Tibial artery (tissue), 4 donors: ENCODE measurements around the gene GOT2.
"Not testable (repeated sequence)": the region's sequence is repeated elsewhere in the genome, so short reads cannot be mapped to it uniquely, and the experiment has no call there.

Experiments used
- DNase-seq, 2 donors: peaks; one replicate each; pipeline ENCODE4 v3.0.0-alpha.2; 2019
- H3K27ac ChIP-seq, 2 donors: fragments of 200-600 bp; sonication (generic) in 1 of 2; 1 replicate in 1 of 2; 2 replicates in 1 of 2; pipeline ENCODE4 v1.5.1; 2018 to 2019; ENCODE audit warnings: mild to moderate bottlenecking in 1 of 2
- H3K27me3 ChIP-seq, 2 donors: fragments of 200-600 bp; sonication (generic) in 1 of 2; one replicate each; pipeline versions ENCODE4 v1.5.1 to v1.6.0; 2016 to 2019
- H3K36me3 ChIP-seq, 3 donors: fragments of 200-600 bp; sonication (generic) in 2 of 3; one replicate each; pipeline ENCODE4 v1.5.1; 2016 to 2019; ENCODE audit warnings: mild to moderate bottlenecking in 2 of 3
- H3K4me1 ChIP-seq, 4 donors: fragments of 200-600 bp; sonication (generic) in 2 of 4; 1 replicate in 3 of 4; 2 replicates in 1 of 4; pipeline ENCODE4 v1.5.1; 2016 to 2019
- H3K4me3 ChIP-seq, 2 donors: fragments of 200-600 bp; sonication (generic) in 1 of 2; 1 replicate in 1 of 2; 2 replicates in 1 of 2; pipeline ENCODE4 v1.5.1; 2018 to 2019; ENCODE audit warnings: mild to moderate bottlenecking in 2 of 2
- H3K9me3 ChIP-seq, 3 donors: fragments of 200-600 bp; sonication (generic) in 1 of 3; one replicate each; pipeline ENCODE4 v1.5.1; 2016 to 2019
- intact Hi-C: fragments of 100-400 bp; cut with DNase I; formaldehyde crosslinking; loops from one replicate; pipeline ENCODE4 v1.15.0; 2023; ENCODE audit warnings: low total_unique reads
- TF ChIP-seq, protein P1 (sequence below), 2 experiments: fragments of 200-600 bp in 1 of 2; fragments of 450-650 bp in 1 of 2; IDR thresholded peaks; one replicate each; pipeline ENCODE4 v1.5.1; 2017 to 2019; ENCODE audit warnings: antibody characterized with exemption in 2 of 2, mild to moderate bottlenecking in 1 of 2, moderate library complexity in 1 of 2

GOT2 gene

DNA sequence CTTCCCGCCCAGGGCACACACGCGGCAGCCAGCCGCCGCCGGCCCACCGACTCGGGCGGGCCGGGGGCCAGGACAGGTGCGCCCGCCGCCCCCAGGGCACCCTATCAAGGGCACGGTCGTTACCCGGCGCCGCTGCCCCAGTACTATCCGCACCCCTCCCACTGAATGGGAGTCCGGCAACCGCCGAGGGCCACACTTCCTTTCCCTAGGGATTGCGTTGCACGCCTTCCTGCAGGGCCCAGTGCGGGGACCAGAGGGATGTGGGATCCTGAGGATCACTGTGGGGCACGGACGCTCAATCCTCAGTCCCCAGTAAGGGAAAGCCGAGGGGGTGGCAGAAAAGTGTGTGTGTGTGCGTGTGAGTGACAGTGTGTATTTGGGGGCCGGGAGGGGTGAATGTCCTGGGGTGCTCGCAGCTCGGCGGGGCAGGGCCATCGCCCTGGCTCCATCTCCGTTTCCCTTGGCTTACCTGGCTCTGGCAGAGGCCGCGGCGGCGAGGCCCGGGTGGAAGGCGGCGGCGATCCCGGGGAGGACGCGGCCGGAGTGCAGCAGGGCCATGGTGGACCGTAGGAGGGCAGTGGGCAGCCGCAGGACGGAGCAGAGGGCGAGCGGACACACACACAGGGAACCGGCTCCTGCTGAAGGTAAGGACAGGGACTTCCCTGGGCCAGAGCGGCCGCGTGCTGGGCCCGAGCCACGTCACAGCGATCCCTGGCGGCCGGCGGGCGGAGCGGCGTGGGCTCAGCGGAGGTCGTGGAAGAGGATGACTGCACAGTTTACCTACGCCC lies at the start of gene GOT2:
GOT2 (minus strand) TSS at position 646 of the 788 bp plus-strand sequence; CDS start at position 558, 88 bp downstream.
- Histone ChIP-seq H3K27me3 (no peaks in the 10 kb centered on the region), H3K27ac (peak within 1 kb of the TSS; percentile 63 to 79), H3K9me3 (no peaks in the 10 kb centered on the region), H3K36me3 (no peaks in the 10 kb centered on the region), H3K4me3 (peak within 1 kb of the TSS; percentile 80 to 89), H3K4me1 (peaks cover 0 to 28% (median 18%) of the 10 kb centered on the region in 4 donors)
- peak; percentile 68 to 83 for DNase-seq
- TF ChIP-seq, protein P1, sequence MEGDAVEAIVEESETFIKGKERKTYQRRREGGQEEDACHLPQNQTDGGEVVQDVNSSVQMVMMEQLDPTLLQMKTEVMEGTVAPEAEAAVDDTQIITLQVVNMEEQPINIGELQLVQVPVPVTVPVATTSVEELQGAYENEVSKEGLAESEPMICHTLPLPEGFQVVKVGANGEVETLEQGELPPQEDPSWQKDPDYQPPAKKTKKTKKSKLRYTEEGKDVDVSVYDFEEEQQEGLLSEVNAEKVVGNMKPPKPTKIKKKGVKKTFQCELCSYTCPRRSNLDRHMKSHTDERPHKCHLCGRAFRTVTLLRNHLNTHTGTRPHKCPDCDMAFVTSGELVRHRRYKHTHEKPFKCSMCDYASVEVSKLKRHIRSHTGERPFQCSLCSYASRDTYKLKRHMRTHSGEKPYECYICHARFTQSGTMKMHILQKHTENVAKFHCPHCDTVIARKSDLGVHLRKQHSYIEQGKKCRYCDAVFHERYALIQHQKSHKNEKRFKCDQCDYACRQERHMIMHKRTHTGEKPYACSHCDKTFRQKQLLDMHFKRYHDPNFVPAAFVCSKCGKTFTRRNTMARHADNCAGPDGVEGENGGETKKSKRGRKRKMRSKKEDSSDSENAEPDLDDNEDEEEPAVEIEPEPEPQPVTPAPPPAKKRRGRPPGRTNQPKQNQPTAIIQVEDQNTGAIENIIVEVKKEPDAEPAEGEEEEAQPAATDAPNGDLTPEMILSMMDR (IDR thresholded peaks at IDR 0.05), result peak; percentile 65 to 89
- intact Hi-C loops, result no loop called here

DNA sequence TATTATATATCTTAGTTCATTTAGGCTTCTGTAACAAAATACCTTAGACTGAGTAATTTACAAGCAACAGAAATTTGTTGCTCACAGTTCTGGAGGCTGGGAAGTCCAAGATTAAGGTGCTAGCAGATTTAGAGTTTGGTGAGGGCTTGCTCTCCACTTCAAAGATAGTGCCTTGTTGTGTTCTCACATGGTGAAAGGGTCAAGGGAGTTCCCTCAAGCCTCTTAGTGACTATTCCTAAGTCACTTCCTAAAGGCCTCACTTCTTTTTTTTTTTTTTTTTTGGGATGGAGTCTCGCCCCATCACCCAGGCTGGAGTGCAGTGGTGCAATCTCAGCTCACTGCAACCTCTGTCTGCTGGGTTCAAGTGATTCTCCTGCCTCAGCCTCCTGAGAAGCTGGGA lies 45.2 kb upstream of the GOT2 start:
- DNase-seq, H3K9me3 ChIP-seq, H3K4me1 ChIP-seq, H3K4me3 ChIP-seq, H3K27me3 ChIP-seq, H3K36me3 ChIP-seq, intact Hi-C loops, H3K27ac ChIP-seq: not testable (repeated sequence)

DNA sequence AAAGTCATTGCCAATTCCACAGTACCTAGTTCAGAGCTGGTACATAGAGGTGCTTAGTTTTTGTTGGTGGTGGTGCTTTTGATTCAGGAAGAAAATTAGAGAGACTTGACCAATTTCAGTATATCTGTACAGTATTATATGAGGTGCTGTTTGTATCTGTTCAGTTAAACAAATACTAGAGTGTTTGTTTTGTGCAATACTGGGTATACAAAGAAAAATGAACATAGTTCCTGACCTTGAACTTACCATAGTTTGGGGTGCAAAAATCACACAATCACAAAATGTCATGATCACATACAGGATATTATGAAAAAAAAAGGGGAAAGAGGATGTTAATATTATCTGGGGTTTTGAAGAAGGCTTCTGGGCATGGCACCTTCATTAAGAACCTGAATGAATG lies 39.8 kb upstream of the GOT2 start:
- H3K4me3 ChIP-seq, result no peak overlapping the region
- TF ChIP-seq, protein P1 (IDR thresholded peaks at IDR 0.05), result no peak
- H3K9me3 ChIP-seq, result no peaks in the 10 kb centered on the region
- DNase-seq, result no peak
- no peaks in the 10 kb centered on the region for H3K36me3 ChIP-seq
- no peaks in the 10 kb centered on the region for H3K4me1 ChIP-seq
- intact Hi-C loops, result no loop called here
- H3K27ac ChIP-seq, result no peak overlapping the region
- H3K27me3 ChIP-seq, result no peaks in the 10 kb centered on the region

DNA sequence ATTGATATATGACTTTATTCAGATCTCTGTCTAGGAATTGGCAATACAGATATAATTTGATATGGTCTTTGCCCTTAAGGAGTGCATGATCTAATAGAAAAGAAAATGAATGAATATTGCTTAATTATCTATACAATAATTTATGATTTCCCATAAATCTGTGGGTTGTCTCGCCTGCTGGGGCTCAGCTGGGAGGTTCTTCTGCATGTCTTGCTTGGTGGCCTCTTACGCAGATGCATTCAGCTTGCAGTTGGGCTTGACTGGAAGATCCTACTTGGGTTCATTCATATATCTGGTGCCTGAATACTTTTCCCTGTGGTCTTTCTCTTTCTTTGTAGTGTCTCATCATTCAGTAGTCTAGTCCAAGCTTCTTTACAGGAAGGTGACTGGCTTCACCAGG lies 34.0 kb upstream of the GOT2 start:
- DNase-seq, result no peak
- intact Hi-C loops, result no loop called here
- no peaks in the 10 kb centered on the region for H3K9me3 ChIP-seq
- no peak overlapping the region for H3K27ac ChIP-seq
- no peak overlapping the region for H3K4me3 ChIP-seq
- no peaks in the 10 kb centered on the region for H3K4me1 ChIP-seq
- no peaks in the 10 kb centered on the region for H3K36me3 ChIP-seq
- TF ChIP-seq, protein P1 (IDR thresholded peaks at IDR 0.05), result no peak
- peaks cover 0 to 7% of the 10 kb centered on the region in 2 donors for H3K27me3 ChIP-seq

DNA sequence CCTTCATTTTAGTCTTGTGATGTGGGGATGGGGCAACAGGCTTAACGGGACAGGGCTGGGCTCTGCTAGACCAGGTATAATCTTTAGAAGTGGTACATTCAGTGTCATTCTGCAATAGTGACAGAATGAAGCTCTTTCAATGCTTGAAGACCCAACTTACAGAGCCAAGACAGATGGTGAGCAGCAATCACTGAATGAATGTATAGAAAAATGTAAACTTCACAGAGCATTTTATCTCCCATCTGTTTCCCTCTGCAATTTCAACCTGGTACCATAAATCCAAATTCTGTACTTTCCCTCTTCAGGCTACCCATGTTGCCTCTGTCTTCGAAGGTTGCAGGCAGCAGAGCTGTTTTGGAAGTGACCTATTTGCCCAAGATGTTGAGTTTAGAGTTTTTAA lies 33.5 kb upstream of the GOT2 start:
- no peak overlapping the region for H3K4me3 ChIP-seq
- no peaks in the 10 kb centered on the region for H3K36me3 ChIP-seq
- TF ChIP-seq, protein P1 (IDR thresholded peaks at IDR 0.05), result no peak
- no peak for DNase-seq
- H3K27ac ChIP-seq, result no peak overlapping the region
- peaks cover 0 to 7% of the 10 kb centered on the region in 2 donors for H3K27me3 ChIP-seq
- H3K4me1 ChIP-seq, result no peaks in the 10 kb centered on the region
- H3K9me3 ChIP-seq, result no peaks in the 10 kb centered on the region
- intact Hi-C loops, result no loop called here

DNA sequence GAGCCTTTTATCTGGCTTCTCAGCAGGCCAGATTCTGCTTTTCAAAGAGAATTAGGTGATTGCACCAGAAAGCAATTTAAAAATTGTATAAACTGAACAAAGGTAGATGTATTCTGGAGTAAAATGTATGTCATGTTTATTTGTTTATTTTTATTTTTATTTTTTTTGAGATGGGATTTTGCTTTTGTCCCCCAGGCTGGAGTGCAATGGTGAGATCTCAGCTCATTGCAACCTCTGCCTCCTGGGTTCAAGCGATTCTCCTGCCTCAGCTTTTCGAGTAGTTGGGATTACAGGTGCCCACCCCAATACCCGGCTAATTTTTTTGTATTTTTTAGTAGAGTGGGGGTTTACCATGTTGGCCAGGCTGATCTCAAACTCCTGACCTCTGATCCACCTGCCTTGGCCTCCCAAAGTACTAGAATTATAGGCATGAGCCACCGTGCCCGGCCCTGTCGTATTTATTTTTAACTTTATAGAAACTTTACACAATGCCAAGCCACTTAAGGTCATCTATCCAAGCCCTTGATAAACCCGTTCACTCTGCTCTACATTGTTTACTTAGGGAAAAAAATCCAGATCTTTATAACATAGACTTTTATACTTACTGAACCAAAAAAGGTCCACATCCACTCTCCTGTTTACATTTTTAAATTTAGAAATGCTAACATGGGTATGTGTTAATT lies 22.7 kb upstream of the GOT2 start:
- Histone ChIP-seq H3K9me3 (no peaks in the 10 kb centered on the region), H3K27me3 (peaks cover 0 to 2% of the 10 kb centered on the region in 2 donors), H3K27ac (no peak overlapping the region), H3K4me1 (peaks cover 0 to 3% (median 0%) of the 10 kb centered on the region in 4 donors), H3K36me3 (no peaks in the 10 kb centered on the region), H3K4me3 (no peak overlapping the region)
- TF ChIP-seq, protein P1 (IDR thresholded peaks at IDR 0.05), result no peak
- intact Hi-C loops, result loop anchor here (10.0 kb wide), 1 partner anchor 252 kb away; the partner anchor contains the start of gene NDRG4
- DNase-seq, result no peak
